ENCODE data around the gene PAFAH1B2.
"Not testable (repeated sequence)": the region's sequence is repeated elsewhere in the genome, so short reads cannot be mapped to it uniquely, and the experiment has no call there.

Gene PAFAH1B2

DNA sequence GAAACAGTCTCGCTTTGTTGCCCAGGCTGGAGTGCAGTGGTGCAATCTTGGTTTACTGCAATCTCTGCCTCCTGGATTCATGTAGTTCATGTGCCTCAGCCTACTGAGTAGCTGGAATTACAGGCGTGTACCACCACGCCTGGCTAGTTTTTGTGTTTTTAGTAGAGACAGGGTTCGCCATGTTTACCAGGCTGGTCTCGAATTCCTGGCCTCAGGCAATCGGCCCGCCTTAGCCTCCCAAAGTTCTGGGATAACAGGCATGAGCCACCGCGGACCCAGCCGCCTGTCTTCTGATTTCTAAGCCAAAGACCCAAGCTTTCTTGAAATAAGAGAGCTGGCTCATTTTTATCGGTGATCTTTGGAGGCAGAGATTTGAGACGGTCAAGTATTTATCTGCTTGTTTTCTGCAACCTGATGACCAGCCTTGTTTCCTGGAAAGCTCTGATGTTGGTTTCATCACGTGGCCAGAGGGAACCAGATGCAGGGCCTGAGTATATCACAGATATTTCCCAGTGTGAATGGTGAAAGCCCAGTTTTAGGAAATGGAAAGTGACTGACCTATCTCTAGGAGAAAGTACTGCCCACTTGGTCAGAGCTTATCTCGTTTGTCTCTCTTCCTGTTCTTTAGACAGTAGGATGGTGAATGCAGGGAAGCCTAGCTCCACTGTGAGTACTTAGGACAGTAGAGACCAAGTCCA, 28.8 kb downstream of the PAFAH1B2 start:
- DNase-seq (ENCODE audit: low read depth) = no peak

DNA sequence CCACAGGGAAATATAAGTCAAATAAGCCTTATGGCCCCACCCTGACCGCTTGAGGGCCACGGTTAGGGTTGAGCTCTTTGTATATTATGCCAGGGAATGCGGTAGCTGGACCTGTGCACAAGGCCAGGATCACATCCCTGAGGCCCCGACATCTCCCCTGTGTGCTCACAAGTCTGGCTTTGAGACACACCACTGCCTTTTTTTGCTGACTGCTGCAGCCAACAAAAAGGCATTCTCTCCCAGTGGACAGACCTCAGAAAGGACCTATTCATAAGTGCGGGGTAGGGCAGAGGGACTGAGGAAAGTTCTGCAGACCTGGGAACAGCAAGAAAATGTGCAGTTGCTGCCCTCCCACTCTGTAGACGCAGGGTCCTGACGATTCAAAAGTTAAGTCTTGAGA, 31.0 kb downstream of the PAFAH1B2 start:
- DNase-seq (ENCODE audit: low read depth) = no peak

DNA sequence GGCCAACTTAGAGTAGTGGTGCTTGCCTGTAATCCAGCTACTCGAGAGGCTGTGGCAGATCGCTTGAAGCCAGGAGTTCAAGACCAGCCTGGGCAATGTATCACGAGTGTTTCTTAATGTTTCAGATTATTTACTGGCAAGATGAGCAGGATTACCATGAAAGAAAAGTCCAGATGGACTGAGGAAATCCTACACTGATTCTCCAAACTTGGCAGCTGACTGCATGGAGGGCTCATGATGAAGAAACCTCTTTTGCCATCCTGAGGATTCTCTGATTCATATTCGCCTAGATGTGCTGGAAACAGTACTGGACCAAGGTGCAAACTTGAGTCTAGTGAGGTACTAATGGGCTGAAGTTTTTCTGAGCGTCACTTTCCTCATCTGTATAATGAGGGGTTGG, 31.7 kb downstream of the PAFAH1B2 start:
- no peak for DNase-seq (ENCODE audit: low read depth)

DNA sequence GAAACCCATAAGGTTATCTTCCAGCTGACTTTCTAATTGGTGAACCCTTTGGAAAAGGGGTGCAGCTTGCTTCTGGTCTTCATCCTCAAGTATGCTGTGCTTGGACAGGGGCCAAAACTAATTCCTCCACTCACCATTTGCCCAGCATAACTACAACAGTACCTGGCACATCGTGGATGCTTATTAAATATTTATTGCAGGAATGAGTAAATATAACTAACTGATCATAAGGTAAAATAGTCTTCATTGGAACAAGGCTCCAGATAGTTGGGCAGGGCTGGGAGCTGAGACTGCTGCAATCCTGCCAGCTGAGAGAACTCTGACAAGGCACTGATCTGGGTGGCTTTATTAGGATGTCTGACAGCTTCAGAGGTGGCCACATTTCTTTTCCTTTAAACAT, 32.1 kb downstream of the PAFAH1B2 start:
- no peak for DNase-seq (ENCODE audit: low read depth)

DNA sequence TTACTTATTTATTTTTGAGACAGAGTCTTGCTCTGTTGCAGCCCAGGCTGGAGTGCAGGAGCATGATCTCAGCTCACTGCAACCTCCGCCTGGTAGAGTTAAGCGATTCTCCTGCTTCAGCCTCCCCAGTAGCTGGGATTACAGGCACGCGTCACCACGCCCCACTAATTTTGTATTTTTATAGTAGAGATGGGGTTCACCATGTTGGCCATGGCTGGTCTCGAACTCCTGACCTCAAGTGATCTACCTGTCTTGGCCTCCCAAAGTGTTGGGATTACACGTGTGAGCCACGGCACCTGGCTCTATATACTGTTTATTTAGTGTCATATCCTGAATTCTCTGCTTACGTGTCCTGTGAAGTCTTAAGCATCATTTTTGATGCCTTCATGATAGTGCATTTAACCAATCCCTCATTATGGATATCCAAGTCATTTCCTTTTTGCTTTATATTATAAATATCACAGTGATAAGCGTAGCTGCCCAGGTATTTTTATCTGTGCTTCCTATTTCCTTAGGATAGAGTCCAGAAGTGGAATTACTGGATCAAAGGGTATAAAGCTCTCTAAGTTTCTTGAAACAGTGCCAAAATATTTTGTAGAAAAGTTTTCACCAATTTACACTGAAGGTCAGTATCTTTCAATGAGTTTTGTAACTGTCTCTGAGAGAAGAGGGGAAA, 33.6 kb downstream of the PAFAH1B2 start:
- no peak for DNase-seq (ENCODE audit: low read depth)

DNA sequence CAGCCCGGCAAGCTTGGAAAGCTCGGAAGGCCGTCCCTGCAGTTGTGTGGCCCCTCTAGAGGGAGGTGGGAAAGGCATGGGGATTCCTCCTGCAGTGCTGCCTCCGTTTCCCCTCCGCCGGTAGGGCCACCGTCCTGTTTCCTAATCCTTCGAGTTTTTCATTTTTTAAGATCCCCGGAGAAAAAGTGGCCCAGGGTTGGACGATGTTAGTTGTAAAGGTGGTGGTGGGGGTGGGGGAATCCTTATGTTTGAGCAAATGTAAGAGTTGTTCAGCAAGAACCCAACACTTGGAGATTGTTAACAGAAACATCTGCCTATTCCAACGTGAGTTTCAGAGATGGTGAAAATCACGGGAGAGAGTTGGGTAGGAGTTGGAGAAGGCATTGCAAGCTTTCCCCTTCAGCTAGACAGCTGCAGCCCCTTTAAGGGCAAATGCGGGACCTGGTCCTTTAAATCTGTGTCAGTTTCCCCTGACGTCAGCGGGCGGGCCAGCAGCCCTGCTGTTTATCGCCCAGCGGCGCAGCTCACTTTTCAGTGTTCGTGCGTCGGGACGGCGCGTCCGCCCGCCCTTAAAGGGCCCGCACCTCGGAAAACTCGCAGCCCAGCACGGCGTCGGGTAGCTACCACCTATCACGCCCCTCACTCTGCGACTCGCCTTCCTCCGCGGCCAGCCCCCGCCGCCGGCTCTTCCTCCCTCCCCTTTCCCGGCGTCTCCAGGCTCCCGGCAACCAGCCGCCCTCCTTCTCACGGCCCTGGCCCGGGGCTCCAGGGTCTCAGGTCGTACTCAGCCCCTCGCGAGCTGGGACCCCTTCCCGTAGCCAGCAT, 34.3 kb downstream of the PAFAH1B2 start, which contains the start of gene SIDT2:
Gene SIDT2 (plus strand): TSS at position 534 of the 825 bp plus-strand sequence. CDS start 521 bp downstream, outside the sequence.
- peak; percentile 86 for DNase-seq (ENCODE audit: low read depth)

DNA sequence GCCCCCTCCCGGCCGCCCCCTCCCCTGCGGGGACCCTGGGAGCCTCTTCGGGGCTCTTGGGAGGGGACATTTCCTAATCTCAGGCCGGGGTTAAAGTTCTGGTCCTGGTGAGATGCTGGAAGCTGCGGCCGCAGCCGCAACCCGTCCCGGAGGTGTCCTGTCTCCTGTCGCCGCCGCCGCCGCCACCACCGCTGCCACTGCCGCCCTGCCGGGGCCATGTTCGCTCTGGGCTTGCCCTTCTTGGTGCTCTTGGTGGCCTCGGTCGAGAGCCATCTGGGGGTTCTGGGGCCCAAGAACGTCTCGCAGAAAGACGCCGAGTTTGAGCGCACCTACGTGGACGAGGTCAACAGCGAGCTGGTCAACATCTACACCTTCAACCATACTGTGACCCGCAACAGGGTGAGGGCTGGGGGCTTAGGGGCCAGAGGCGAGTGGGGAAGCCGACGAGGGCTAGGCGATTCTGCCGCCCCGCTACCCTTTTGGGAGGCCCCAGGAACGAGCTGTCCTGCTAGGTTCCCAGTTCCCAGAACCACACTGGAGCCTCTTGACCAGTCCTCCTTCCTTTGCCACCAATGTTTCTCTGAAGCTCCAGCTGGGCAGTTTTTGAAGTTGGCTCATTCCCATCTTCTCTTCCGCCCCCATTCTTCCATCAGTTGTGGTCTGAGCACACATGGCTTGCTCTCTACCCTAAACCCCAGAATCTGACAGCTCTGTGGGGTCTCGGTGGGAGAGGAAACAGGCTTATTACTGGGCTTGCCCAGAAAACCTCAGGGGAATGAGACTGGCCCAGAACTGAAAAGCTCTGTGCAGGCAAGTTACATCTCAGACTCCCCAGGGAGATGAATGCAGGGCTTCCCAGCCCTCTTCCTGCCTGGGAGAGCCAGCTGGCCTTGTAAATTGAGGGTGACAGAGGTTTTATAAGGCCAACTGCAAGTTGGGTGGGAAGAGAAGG, 35.2 kb downstream of the PAFAH1B2 start:
- peak; percentile 37 for DNase-seq (ENCODE audit: low read depth)

DNA sequence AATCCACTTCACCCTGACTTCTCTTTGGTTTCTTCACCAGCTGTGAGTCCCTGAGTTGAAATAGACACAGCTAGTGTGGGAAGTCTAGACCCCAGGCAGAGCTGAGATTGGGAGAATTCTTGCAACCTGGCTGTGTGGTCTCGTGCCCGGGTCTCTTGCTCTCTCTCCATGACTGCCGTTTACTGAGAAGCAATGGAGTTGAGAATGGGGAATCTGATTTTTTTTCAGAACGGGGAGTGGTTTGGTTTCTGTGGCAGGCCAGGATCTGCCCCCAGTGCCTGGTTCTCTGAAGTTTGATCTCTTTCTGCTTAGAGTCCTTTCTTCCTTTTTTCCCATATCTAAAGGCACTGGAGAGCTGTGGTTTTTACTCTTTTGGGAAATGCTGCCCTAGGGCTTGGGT, 35.9 kb downstream of the PAFAH1B2 start:
- DNase-seq (ENCODE audit: low read depth) = no peak

DNA sequence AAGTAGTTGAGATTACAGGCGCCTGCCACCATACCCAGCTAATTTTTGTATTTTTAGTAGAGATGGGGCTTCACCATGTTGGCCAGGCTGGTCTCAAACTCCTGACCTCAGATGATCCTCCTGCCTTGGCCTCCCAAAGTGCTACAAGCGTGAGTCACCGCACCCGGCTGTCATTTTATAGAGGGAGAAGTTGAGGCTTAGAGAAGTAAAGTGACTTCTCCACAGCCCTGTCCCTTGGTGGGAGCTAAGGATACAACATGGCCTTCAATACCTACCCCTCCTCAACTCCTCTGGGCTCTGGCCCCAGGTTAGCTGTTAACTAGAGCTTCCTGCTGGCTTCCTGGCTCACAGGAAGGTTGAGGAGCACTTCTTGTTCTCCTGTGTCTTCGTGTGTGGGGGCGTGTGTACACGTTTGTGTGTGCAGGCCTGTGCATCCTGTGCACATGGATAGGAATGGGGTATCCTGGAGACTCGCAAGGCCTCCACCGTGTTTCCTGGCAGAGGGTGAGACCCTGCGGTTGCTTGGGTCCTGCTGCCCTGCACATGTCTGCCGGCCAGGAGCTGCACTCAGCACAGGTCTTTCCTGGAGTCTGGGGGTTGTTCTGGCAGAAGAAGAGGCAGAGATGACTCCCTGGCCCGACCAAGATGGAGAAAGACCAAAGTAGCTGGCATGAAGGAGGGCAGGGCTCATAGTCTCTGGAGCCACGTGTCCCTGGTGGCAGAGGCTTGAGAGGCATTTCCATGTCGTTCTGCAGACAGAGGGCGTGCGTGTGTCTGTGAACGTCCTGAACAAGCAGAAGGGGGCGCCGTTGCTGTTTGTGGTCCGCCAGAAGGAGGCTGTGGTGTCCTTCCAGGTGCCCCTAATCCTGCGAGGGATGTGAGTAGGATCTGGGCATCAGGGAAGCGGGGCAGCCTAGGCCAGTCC, 36.8 kb downstream of the PAFAH1B2 start:
- DNase-seq (ENCODE audit: low read depth) = peak; percentile 60

DNA sequence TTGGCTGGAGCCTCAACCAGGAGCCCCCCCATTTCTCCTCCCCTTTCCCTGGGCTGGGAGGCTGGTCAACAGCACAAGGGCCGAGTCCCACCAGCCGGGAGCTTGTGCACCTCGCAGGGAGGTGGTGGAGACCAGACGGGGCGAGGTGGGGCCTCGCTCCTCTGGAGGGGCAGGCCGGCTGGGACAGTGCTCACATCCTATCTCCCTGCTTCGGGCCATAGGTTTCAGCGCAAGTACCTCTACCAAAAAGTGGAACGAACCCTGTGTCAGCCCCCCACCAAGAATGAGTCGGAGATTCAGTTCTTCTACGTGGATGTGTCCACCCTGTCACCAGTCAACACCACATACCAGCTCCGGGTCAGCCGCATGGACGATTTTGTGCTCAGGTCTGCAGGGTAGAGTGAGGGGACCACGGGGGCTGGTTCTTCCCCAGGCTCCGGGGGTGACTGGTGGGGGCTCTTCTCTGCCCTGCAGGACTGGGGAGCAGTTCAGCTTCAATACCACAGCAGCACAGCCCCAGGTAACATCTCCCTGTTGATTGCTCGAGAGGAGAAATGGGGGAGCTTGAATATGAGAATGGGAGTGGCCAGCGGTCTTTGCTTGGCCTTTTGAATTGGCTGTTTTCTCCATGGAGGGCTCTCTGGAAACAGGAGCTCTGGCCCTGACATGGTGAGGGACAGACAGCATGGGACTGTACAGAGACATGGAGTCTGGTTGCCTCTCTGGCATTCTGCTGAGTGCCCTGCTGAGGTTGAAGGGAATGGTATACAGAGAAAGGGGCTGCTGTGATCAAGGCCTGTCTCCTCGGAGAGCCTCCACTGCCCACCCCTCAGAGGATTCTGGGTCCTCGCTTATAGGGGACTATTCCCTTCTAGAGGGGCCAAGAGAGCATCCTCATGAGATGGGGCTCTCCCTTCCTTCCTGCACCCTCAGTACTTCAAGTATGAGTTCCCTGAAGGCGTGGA, 37.8 kb downstream of the PAFAH1B2 start:
- DNase-seq (ENCODE audit: low read depth) = no peak

DNA sequence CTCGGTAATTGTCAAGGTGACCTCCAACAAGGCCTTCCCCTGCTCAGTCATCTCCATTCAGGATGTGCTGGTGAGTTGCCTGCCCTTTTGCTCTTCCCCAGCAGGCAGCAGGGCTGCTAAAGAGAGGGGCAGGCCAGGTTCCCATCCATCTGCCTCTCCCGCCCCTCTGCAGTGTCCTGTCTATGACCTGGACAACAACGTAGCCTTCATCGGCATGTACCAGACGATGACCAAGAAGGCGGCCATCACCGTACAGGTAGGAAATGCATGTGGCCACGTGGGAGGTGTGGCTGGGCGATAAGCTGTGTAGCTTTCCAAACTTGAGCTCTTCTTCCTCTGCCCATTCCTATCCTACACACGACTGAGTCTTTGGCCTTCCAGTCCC, 38.5 kb downstream of the PAFAH1B2 start:
- no peak for DNase-seq (ENCODE audit: low read depth)

DNA sequence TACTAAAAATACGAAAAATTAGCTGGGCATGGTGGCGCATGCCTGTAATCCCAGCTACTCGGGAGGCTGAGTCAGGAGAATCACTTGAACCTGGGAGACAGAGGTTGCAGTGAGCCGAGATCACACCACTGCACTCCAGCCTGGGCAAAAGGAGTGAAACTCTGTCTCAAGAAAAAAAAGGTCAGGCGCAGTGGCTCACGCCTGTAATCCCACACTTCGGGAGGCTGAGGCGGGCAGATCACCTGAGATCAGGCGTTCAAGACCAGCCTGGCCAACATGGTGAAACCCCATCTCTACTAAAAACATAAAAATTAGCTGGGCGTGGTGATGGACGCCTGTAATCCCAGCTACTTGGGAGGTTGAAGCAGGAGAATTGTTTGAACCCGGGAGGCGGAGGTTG, 39.1 kb downstream of the PAFAH1B2 start:
- not testable (repeated sequence) for DNase-seq (ENCODE audit: low read depth)

DNA sequence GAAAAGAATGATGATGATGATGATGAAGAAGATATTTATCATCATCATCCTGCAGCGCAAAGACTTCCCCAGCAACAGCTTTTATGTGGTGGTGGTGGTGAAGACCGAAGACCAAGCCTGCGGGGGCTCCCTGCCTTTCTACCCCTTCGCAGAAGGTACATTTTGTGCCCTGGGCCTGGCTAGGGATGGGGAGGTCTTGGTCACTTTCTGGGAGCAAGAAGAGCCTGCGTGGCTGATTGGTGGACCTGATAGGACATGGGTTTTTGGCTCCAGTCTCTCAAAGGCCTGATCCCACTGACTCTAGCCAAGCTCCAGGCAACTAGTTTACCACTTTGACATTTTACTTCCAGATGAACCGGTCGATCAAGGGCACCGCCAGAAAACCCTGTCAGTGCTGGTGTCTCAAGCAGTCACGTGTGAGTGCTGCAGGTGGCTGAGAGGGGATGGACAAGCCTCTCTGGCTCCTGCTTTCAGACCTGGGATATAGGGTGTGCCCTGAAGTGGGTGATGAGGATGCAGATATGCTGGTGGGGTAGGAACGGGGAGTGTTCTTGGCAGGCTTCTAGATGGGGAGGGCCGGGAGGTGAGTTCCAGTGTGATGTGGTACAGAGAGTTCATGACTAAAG, 39.8 kb downstream of the PAFAH1B2 start:
- DNase-seq (ENCODE audit: low read depth) = no peak

DNA sequence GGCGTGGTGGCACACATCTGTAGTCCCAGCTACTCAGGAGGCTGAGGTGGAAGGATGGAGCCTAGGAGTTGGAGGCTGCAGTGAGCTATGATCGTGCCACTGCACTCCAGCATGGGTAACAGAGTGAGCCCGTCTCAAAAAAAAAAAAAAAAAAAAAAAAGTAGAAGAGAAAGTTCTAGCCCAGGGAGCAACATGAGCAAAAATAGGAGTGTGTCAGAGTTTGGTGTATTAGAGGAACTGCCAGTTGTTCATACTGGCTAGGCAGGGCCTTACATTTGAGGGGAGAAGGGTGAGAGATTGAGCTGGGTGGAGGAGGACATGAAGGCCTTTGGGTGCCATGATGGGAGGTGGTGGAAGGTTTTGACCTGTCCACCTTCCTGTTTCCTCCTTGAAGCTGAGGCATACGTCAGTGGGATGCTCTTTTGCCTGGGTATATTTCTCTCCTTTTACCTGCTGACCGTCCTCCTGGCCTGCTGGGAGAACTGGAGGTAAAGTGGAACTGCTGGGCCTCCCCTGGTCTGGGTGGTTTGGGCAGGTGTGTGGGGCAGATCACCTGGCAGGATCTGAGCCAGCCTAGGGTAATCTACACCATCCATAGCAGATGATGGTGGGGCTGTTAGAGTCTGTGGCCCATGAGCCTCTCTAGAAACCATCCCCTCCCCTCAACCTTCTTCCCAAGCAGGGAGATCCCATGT, 41.8 kb downstream of the PAFAH1B2 start:
- no peak for DNase-seq (ENCODE audit: low read depth)

DNA sequence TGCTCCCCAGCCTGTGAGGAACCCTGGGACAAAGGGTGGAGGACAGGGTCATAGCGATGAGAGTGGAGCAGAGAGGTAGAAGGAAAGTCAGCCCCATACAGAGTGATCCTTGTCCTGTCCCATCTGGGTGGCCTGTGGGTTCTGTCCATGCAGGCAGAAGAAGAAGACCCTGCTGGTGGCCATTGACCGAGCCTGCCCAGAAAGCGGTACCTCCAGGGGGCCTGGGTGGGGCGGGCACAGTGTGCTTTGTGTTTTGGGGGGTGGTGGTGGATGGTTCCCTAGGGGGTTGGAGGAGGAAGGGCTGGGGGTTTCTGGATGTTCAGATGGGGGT, 42.3 kb downstream of the PAFAH1B2 start:
- no peak for DNase-seq (ENCODE audit: low read depth)

DNA sequence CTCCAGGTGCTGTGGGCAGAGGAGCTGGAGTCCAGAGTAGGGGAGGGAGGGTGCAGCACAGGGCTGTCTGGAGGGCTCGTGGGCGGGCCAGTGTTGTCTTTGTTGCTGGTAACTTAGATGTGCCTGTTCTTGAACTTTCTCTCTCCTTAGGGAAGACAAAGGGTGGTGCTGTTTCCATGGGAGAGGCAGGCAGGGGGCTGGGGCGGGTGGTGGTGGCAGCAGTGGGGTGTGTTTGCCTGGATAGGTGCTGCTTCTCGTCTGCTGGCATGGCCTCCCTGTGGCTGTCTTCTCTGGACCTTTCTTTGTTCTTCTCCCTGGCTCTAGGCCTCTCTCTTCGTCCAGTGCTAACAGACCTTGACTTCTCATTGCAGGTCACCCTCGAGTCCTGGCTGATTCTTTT, 42.9 kb downstream of the PAFAH1B2 start:
- no peak for DNase-seq (ENCODE audit: low read depth)

DNA sequence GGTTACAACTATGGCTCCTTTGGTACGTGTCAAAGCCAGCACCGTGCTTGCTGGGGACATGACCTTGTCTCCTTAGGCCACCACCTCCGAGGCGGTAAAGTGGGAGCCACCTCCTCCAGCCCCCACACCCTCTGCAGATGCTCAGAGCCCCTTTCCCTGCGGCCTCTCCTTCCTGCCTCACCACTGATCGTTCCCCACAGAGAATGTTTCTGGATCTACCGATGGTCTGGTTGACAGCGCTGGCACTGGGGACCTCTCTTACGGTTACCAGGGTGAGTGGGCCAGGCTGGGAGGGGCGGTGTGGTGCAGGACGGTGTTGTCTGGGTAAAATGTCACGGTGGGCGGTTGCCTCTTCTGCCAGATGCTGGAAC, 43.3 kb downstream of the PAFAH1B2 start:
- DNase-seq (ENCODE audit: low read depth) = no peak

DNA sequence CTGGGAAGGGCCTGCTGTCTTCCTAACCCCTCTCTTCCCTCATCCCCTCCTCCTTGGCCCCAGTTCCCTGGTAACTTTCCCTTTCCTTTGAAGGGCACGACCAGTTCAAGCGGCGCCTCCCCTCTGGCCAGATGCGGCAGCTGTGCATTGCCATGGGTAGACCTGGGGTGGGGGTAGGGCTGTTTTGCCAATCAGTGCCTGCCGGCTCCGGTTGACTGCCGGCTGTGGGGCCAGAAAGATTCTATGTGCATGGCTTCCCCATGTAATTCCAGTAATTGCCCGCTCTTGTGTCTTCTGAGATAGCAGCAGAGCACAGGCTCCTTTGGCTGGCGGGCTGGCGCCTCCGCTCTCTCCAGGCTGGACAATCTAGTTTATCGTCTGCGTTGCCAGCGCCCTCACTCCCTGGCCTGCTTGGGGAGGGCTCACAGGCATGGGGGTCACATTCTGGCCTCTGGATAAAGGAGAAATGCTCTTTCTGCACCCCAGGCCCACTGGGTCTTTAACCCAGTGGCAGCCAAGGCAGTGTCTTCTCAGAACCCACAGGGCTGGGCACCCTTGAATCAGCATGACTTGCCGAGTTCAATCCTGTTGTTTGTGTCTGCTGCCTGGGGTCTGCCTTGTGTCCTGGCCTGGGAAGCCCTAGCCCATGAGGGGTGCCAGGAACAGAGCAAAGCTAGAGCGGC, 43.9 kb downstream of the PAFAH1B2 start:
- no peak for DNase-seq (ENCODE audit: low read depth)

Measured in activated T-cell treated with anti-CD3 and anti-CD28 coated beads for 48 hours (primary cell).